ENCODE results near the gene PBX4. TPM values are rescaled to one million over a fixed set of nuclear protein-coding genes. Genes with fewer than 3 reads are reported as not detected.
A peak's percentile ranks its signal among the peaks of the same experiment; 100 is the strongest.

The PBX4 gene
- total and polyA plus RNA-seq, 2 of the 8 experiments (the other 6 are each of a cell fraction or from before 2014, with no cell fraction given) = 3.4 to 3.8 TPM

GRCh38 chr19:19539698-19540063 lies 78.8 kb downstream of the PBX4 start:
- Histone ChIP-seq H4K8ac (ENCODE audit: extremely low read depth, insufficient read depth, low read length) (no peak overlapping the region; the same call in 1 of the 2 replicates), H3K18ac (ENCODE audit: extremely low read depth, low read length) (no peak overlapping the region), H2AFZ (ENCODE audit: low read length) (no peak overlapping the region), H2BK5ac (ENCODE audit: low read depth, low read length) (no peak overlapping the region), H2BK120ac (replicated peaks; ENCODE audit: low read depth, low read length) (no peak overlapping the region), H3K36me3 (ENCODE audit: control insufficient read depth in 2 of 4, insufficient read depth in 4 of 4, low read length in 3 of 4) (no peaks in the 10 kb centered on the region), H3K56ac (replicated peaks; ENCODE audit: insufficient read length, low read depth, low read length) (no peak overlapping the region), H3K79me2 (ENCODE audit: control insufficient read depth in 1 of 2, insufficient read depth in 2 of 2, low read length in 2 of 2) (no peaks in the 10 kb centered on the region), H3K4me3 (ENCODE audit: extremely low read depth in 1 of 4, insufficient read depth in 2 of 4, low read depth in 3 of 4, low read length in 4 of 4) (no peak overlapping the region), H2BK12ac (ENCODE audit: low read depth, low read length) (no peak overlapping the region; the same call in 1 of the 2 replicates), H3K4me2 (ENCODE audit: insufficient read depth in 1 of 2, low read depth in 2 of 2, low read length in 2 of 2) (peak overlapping the region in 1 of 2 experiments; percentile 52; a peak in 1 of 4 replicates), H2BK20ac (ENCODE audit: low read length) (no peak overlapping the region), H3K23ac (ENCODE audit: insufficient read length) (no peak overlapping the region), H3K9me3 (ENCODE audit: insufficient read depth in 2 of 2, low read depth in 1 of 2, low read length in 1 of 2) (peaks cover 0 to 4% of the 10 kb centered on the region in 2 experiments; a peak in 1 of 4 replicates), H3K4ac (replicated peaks; ENCODE audit: insufficient read length, low read depth, low read length) (no peak overlapping the region), H3K23me2 (ENCODE audit: low read depth, low read length) (peaks cover 9% of the 10 kb centered on the region; the same call in 1 of the 2 replicates), H2AK5ac (ENCODE audit: low read depth, low read length) (0 out of 2 replicates have a peak overlapping the region, but pooled peaks have one; percentile 39), H4K91ac (replicated peaks; ENCODE audit: insufficient read length, low read length) (no peak overlapping the region), H3K27me3 (replicated peaks in 1 of 4; ENCODE audit: control insufficient read depth in 3 of 4, extremely low read depth in 1 of 4, insufficient read depth in 3 of 4, low read length in 3 of 4) (peaks cover 6 to 26% (median 20%) of the 10 kb centered on the region in 4 experiments), H3K9ac (replicated peaks in 1 of 4; ENCODE audit: extremely low read depth in 1 of 4, low read depth in 3 of 4, low read length in 3 of 4) (no peak overlapping the region), H4K20me1 (replicated peaks in 1 of 2; ENCODE audit: control insufficient read depth in 1 of 2, insufficient read depth in 2 of 2, low read length in 2 of 2) (peaks cover 3 to 6% of the 10 kb centered on the region in 2 experiments), H4K5ac (ENCODE audit: insufficient read length, low read depth, low read length) (no peak overlapping the region), H3K14ac (ENCODE audit: insufficient read length) (no peak overlapping the region), H3K4me1 (replicated peaks in 1 of 4; ENCODE audit: control insufficient read depth in 3 of 4, insufficient read depth in 4 of 4, low read length in 3 of 4) (peaks cover 0 to 8% (median 3%) of the 10 kb centered on the region in 4 experiments; a peak in 3 of 7 replicates), H3K27ac (ENCODE audit: low read depth, low read length) (no peak overlapping the region), H3K79me1 (ENCODE audit: low read depth, low read length) (no peaks in the 10 kb centered on the region), H2BK15ac (ENCODE audit: low read length) (0 out of 2 replicates have a peak overlapping the region, but pooled peaks have one; percentile 81)
- TF ChIP-seq TEAD4 (IDR thresholded peaks at IDR 0.05; ENCODE audit: low read depth, low read length) (no peak), SIX5 (IDR thresholded peaks at IDR 0.05; ENCODE audit: low read depth, low read length) (no peak), RBBP5 (IDR thresholded peaks at IDR 0.05; ENCODE audit: borderline replicate concordance, low read depth, low read length) (0 out of 2 replicates have a peak, but pooled peaks have one; percentile 5), KDM4A (IDR thresholded peaks at IDR 0.05; ENCODE audit: low read depth, low read length, severe bottlenecking) (no peak), GTF2F1 (IDR thresholded peaks at IDR 0.05; ENCODE audit: borderline replicate concordance, low read depth, low read length) (no peak)
- ChIA-PET POLR2A (ENCODE audit: partially characterized antibody) (interaction anchor here (1.3 kb wide), 1 partner anchor 9 kb away, joined by 3 read pairs; no protein-coding TSS in a partner anchor), CTCF (ENCODE audit: partially characterized antibody) (interaction anchor here (1.6 to 8.2 kb wide), 2 partner anchors 10 to 13 kb away, joined by 5 to 104 read pairs; no protein-coding TSS in a partner anchor)
- DNase-seq (ENCODE audit: low read depth in 1 of 2, low spot score in 2 of 2) (no peak), FAIRE-seq (no peak)
- 78% methylated on average over 19 of the region's 19 CpGs; no CpG with 5 or more reads in 1 of the 2 experiments for WGBS, 2 experiments (ENCODE audit: extremely low coverage in 1 of 2, insufficient coverage in 1 of 2, insufficient read length in 1 of 2, insufficient replicate concordance in 2 of 2, low coverage in 1 of 2, low lambda C conversion rate in 2 of 2, missing lambda C conversion rate in 1 of 2)
